ENCODE results near the gene CDYL2. TPM values are rescaled to one million over a fixed set of nuclear protein-coding genes. Genes with fewer than 3 reads are reported as not detected.

CDYL2 gene
- total RNA-seq, 1 donor from 2014 or later, result 1.8 TPM

DNA sequence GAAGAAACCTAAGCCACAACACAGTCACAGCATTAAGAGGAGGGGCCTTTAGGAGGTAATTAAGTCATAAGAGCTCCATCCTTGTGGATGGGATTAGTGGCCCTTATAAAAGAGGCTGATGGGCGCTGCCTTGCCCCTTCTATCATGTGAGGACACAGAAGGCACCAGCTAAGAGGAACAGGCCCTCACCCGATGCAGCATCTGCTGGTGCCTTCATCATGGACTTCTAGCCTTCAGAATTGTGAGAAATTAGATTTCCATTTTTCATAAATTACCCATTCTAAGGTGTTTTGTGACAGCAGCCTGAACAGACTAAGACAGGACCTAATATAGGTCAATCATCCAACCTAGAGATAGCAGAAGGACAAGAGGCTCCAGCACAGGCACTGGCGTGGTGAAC is 120.8 kb downstream of the CDYL2 start:
- Mint-ChIP-seq H3K27me3 (ENCODE audit: unreplicated experiment) (no peaks in the 10 kb centered on the region), H3K9me3 (ENCODE audit: unreplicated experiment) (peaks cover 20% of the 10 kb centered on the region), H3K27ac (ENCODE audit: unreplicated experiment) (no peak overlapping the region), H3K36me3 (ENCODE audit: unreplicated experiment) (no peaks in the 10 kb centered on the region), H3K4me1 (ENCODE audit: unreplicated experiment) (no peaks in the 10 kb centered on the region), H3K4me3 (ENCODE audit: unreplicated experiment) (no peak overlapping the region)
- peak; percentile 53 for DNase-seq (ENCODE audit: extremely low spot score, unreplicated experiment)
- no peak for TF ChIP-seq CTCF (IDR thresholded peaks at IDR 0.05)

DNA sequence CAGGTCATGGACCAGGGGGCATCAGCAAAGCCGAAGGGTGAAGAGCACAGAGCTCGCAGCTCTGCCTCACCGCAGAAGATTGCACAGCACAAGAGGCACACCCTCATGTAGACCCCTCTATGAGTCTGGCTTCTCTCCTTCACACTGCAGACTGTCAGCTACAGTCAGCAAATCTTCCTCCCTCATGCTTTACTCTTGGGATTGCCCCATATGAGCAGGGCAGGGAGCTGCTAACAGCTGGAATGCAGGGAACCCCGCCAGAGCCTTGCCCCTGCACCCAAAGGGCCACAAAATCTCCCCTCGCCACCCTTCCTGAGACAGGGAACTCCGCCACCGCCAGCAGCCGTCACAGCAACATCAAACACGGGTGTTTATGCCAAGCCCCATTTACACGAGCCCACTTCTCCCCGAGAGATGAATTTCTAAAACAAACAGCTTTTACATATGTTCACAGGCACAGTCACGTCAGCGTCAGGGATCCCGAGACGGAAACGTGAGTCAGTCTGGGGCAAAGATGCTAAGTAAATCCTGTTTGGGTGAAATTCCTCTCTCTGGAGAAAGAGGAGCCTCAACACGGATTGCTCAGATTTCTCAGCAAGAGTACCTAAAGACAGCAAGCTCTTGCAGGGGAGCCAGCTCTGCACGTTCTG is 121.9 kb downstream of the CDYL2 start:
- DNase-seq (ENCODE audit: extremely low spot score, unreplicated experiment), result peak; percentile 56
- no peaks in the 10 kb centered on the region for H3K36me3 Mint-ChIP-seq (ENCODE audit: unreplicated experiment)
- H3K27me3 Mint-ChIP-seq (ENCODE audit: unreplicated experiment), result no peaks in the 10 kb centered on the region
- TF ChIP-seq CTCF (IDR thresholded peaks at IDR 0.05), result no peak
- peaks cover 20% of the 10 kb centered on the region for H3K9me3 Mint-ChIP-seq (ENCODE audit: unreplicated experiment)
- no peak overlapping the region for H3K4me3 Mint-ChIP-seq (ENCODE audit: unreplicated experiment)
- no peak overlapping the region for H3K27ac Mint-ChIP-seq (ENCODE audit: unreplicated experiment)
- H3K4me1 Mint-ChIP-seq (ENCODE audit: unreplicated experiment), result no peaks in the 10 kb centered on the region

DNA sequence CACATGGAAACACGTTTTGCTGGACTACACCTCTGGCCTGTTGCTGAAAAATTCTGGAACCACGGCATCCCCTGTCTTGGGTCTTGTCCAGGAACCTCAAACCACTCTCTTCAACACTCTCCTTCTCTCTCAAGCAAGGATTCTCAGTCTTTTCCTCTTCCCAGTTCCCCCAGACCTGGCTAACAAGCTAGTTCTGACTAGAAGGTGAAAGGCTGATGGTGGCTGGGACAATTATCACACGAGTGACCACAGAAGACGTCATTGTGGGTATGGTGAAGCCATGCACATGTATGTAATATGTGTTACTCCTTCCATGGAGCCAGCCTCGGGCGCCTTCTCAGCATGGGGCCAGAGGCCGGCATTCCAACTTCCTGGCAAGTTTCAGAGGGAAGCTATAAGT is 123.0 kb downstream of the CDYL2 start:
- H3K9me3 Mint-ChIP-seq (ENCODE audit: unreplicated experiment), result peaks cover 20% of the 10 kb centered on the region
- no peak overlapping the region for H3K4me3 Mint-ChIP-seq (ENCODE audit: unreplicated experiment)
- no peak overlapping the region for H3K27ac Mint-ChIP-seq (ENCODE audit: unreplicated experiment)
- H3K36me3 Mint-ChIP-seq (ENCODE audit: unreplicated experiment), result no peaks in the 10 kb centered on the region
- H3K4me1 Mint-ChIP-seq (ENCODE audit: unreplicated experiment), result no peaks in the 10 kb centered on the region
- no peak for TF ChIP-seq CTCF (IDR thresholded peaks at IDR 0.05)
- peak; percentile 63 for DNase-seq (ENCODE audit: extremely low spot score, unreplicated experiment)
- no peaks in the 10 kb centered on the region for H3K27me3 Mint-ChIP-seq (ENCODE audit: unreplicated experiment)

- Mint-ChIP-seq H3K4me1 (ENCODE audit: unreplicated experiment) (no peaks in the 10 kb centered on the region), H3K36me3 (ENCODE audit: unreplicated experiment) (no peaks in the 10 kb centered on the region), H3K9me3 (ENCODE audit: unreplicated experiment) (peaks cover 26% of the 10 kb centered on the region), H3K27me3 (ENCODE audit: unreplicated experiment) (no peaks in the 10 kb centered on the region), H3K4me3 (ENCODE audit: unreplicated experiment) (no peak overlapping the region), H3K27ac (ENCODE audit: unreplicated experiment) (no peak overlapping the region)
- peak; percentile 73 for DNase-seq (ENCODE audit: extremely low spot score, unreplicated experiment)
- TF ChIP-seq CTCF (IDR thresholded peaks at IDR 0.05), result no peak
Measured at GRCh38 chr16:80680839-80681238, 123.6 kb downstream of the CDYL2 start.

DNA sequence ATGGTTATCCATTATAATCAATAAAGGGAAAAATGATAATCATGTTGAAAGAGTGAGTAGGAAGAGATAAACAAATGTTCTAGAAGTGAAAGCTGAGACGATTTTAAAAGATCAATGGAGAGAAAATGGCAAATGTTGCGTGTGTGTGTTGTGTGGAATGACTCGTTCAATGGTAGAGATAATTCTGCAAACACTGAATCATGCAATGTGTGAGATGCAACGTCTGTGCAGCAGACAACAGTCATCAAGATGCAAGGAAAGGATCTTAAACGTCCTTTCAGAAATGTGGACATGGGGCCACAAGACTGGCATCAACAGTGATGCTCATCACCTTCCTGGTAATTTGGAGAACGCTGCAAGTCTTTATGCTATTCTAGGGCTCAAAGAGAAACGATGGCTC is 124.4 kb downstream of the CDYL2 start:
- Mint-ChIP-seq H3K4me1 (ENCODE audit: unreplicated experiment) (no peaks in the 10 kb centered on the region), H3K27ac (ENCODE audit: unreplicated experiment) (no peak overlapping the region), H3K9me3 (ENCODE audit: unreplicated experiment) (peaks cover 32% of the 10 kb centered on the region), H3K36me3 (ENCODE audit: unreplicated experiment) (no peaks in the 10 kb centered on the region), H3K27me3 (ENCODE audit: unreplicated experiment) (no peaks in the 10 kb centered on the region), H3K4me3 (ENCODE audit: unreplicated experiment) (no peak overlapping the region)
- DNase-seq (ENCODE audit: extremely low spot score, unreplicated experiment), result peak; percentile 4
- TF ChIP-seq CTCF (IDR thresholded peaks at IDR 0.05), result no peak

All from osteocyte (in vitro differentiated cells).